HT-29 (cell line): Measurements from ENCODE around the gene RSRP1. TPM values are rescaled to one million over a fixed set of nuclear protein-coding genes. Genes with fewer than 3 reads are reported as not detected.
"Not testable (repeated sequence)": the region's sequence is repeated elsewhere in the genome, so short reads cannot be mapped to it uniquely, and the experiment has no call there.

Experiments
- DNase-seq: peaks from one replicate; pipeline ENCODE4 v3.0.0-alpha.2; 2015; ENCODE audit warnings: low spot score
- total RNA-seq: library from RNA; depleted of rRNA; stranded (reverse); fragments of >200 nt; shearing (Covaris generic); gene quantifications from 2 replicates; pipeline ENCODE4 v1.2.3, GENCODE V29; 2014; rRNA removed

RSRP1 gene
- total RNA-seq: 99.6 and 105 TPM in 2 replicates

- peak; percentile 99 for DNase-seq
Measured at GRCh38 chr1:25247024-25247828, at the start of gene RSRP1. TSS of gene RSRP1 (minus strand) at chr1:25247454. CDS start at chr1:25246963, 491 bp downstream.

DNA sequence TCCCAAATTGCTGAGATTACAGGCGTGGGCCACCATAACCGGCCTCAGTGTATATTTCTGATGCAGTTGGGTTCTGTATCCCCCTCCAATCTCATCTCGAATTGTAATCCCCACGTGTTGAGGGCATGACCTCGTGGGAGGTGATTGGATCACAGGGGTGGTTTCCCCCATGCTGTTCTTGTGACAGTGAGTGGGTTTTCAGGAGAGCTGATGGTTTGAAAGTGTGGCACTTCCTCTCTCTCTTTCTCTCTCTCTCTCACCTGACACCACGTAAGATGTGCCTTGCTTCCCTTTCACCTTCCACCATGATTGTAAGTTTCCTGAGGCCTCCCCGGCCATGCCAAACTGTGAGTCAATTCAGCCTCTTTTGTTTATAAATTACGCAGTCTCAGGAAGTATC lies 49.2 kb upstream of the RSRP1 start:
- DNase-seq: not testable (repeated sequence)

DNA sequence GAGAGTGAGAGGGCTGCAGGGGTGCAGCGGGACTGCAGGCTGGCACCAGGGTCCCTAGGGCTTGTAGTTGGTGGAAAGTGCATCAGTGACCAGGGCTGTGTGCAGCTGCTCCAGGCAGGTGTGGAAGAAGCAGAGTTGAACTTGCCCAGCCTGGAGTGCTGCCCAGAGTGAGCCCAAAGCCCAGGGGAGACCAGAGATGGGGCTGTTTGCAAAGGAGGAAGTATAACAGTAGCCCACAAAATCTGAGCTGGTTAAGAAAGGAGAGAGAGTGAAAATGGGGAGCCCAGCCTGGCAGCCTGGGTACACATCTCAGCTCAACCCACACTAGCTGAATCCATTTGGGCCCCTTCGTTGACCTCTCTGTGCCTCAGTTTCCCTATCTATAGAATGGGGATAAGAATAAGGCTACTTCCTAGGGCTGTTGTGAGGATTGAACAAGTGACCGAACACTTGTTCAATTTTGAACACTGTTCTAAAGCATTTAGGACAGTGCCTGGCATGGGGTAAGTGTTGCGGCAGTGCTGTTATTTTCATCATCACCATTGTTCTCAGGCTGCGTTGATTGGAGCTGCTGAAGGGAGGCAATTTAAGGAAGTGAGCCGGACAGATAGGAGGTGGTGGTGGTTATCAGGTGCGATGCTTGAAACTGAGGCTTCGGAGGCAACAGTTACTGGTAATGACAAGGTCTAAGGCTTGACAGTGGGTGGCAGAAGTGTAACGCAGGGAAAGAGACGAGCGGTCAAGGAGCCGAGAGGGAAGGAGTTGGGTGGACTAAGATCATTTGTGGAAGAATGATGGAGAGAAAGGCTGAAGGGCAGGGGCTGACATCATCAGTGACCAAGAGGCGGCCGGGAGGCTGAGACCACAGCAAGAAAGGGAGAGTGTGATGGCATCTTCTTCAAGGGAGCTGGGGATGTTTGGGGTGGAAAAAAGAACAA lies 47.9 kb upstream of the RSRP1 start:
- not testable (repeated sequence) for DNase-seq

- DNase-seq: not testable (repeated sequence)
Measured at GRCh38 chr1:25293426-25293825, 46.2 kb upstream of the RSRP1 start.

- DNase-seq: not testable (repeated sequence)
Measured at GRCh38 chr1:25290043-25290442, 42.8 kb upstream of the RSRP1 start.

- DNase-seq: not testable (repeated sequence)
Measured at GRCh38 chr1:25288573-25289101, 41.4 kb upstream of the RSRP1 start.

GRCh38 chr1:25287164-25287563 lies 39.9 kb upstream of the RSRP1 start:
- not testable (repeated sequence) for DNase-seq

GRCh38 chr1:25285862-25286261 lies 38.6 kb upstream of the RSRP1 start:
- not testable (repeated sequence) for DNase-seq

DNA sequence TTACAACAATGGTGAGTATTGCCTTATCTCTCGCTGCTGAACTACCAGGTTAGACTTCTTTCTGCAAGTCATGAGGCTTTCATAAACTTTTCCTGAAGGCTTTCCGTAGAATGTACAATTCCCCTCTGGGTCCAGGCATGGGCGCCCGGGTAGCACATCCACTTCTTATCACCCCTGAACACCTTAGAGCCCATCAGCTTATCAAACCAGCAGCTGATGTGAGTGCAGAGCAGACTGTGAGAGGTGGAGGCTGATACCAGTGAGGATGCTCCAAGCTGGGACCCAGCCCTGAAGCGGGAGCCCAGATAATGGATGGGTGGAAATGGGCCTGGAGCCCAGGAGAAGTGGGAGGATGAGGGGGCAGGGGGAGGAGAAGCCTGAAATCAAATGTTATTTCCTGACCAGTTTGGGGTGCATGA lies 32.4 kb upstream of the RSRP1 start:
- not testable (repeated sequence) for DNase-seq

GRCh38 chr1:25278790-25279189 lies 31.5 kb upstream of the RSRP1 start:
- DNase-seq: not testable (repeated sequence)

DNA sequence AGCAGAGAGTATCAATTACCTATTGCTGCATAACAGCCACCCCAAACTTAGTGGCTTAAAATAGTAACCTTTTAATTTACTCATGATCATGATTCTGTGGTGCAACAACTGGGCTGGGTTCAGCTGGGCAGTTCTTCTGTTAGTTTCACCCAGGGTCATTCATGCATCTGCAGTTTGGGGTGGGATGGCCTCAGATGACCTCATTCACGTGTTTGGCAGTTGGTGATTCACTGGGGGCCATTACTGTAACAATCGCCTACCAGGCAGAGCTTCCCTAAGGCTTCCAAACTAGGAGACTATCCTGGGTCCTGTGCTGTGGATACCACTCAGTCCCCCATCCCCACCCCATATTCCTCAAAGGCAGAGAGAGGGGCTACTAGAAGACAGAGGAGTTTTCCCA lies 31.1 kb upstream of the RSRP1 start:
- DNase-seq: not testable (repeated sequence)

- DNase-seq: not testable (repeated sequence)
Measured at GRCh38 chr1:25277295-25277694, 30.0 kb upstream of the RSRP1 start.

DNA sequence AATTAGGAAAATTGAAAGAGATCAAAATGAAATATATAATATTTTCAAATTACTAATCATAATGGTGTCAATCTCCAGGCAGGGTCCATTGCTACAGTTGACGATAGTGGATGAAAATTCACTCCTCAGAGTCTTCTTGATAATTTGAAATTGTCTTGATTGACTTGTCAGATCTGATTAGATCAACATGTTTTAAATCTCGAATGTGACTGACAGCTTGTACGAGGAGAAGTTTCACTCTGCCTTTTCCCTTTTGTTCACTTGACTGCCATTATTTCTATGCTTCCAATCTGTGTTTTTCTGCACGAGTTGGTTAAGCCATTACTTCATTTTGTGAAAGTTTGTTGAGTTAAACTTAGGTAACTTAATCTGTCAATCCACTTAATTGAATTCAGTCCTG lies 28.4 kb upstream of the RSRP1 start:
- not testable (repeated sequence) for DNase-seq

DNA sequence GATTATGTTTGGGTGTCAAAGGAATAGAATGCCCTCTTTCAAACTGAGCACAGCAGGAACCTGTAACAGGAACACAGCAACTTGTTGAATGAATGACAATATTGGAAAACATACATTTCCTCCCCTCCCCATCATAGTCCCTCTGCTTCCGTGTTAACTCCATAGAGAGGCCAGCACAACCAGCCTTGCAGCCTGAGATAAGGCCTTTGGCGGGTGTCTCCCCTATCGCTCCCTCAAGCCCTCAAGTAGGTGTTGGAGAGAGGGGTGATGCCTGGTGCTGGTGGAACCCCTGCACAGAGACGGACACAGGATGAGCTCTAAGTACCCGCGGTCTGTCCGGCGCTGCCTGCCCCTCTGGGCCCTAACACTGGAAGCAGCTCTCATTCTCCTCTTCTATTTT lies 25.0 kb upstream of the RSRP1 start, which contains the start of gene RHD:
Gene RHD (plus strand): TSS at position 272 of the 400 bp plus-strand sequence. CDS start 39 bp downstream, at position 311.
- not testable (repeated sequence) for DNase-seq

DNA sequence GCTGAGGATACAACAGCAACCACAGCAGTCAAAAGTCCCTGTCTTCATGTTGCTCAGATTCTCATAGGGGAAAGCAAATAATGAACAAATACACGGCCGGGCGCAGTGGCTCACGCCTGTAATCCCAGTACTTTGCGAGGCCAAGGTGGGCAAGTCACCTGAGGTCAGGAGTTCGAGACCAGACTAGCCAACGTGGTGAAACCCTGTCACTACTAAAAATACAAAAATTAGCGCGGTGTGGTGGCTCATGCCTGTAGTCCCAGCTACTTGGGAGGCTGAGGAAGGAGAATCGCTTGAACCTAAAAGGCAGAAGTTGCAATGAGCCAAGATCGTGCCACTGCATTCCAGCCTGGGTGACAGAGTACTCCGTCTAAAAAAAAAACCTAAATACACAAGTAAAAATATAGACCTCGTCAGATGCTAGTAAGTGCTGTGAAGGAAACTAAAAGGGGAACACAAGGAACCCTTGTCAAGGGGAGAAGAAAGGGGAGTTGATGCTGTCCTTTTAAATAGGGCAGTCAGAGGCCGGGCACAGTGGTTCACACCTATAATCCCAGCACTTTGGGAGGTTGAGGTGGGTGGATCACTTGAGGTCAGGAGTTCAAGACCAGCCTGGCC lies 21.0 kb upstream of the RSRP1 start:
- not testable (repeated sequence) for DNase-seq

- DNase-seq: not testable (repeated sequence)
Measured at GRCh38 chr1:25267288-25268142, 20.3 kb upstream of the RSRP1 start.

DNA sequence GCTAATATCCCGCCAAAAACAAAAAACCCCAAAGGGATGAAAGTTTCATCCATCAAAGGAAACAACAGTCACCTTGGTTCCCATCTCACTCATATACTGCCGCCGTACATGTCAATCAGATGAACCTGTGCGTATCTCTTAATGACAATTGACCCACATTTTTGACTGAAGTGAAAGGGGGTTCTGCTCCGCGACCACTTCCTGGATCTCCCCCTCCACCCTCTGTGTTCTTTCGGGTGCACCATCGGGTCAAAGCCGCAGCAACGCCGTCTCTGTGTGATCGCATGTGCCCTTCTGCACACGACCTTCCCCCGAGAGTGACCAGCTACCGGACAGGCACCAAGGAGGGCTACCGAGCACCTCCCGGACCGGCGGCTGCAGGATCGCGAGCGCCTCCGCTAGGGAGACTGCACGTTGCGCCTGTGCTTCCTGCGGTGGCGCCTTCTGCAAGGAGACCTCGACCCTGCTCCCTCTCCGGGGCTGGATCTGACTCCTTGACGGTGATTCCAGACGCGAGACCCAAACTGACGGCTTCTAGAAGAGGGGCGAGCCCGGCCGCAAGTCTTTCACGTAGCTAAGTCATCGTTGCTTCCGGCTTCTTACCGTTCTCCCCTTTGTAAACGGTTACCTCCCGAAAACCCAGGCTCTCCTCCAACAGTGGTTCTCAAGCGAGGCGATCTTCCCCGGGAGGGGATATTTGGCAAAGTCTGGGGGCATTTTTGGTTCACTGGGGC lies 19.5 kb upstream of the RSRP1 start:
- DNase-seq: not testable (repeated sequence)

GRCh38 chr1:25260336-25260735 lies 13.1 kb upstream of the RSRP1 start:
- DNase-seq: not testable (repeated sequence)

- DNase-seq: not testable (repeated sequence)
Measured at GRCh38 chr1:25259813-25260212, 12.6 kb upstream of the RSRP1 start.

DNA sequence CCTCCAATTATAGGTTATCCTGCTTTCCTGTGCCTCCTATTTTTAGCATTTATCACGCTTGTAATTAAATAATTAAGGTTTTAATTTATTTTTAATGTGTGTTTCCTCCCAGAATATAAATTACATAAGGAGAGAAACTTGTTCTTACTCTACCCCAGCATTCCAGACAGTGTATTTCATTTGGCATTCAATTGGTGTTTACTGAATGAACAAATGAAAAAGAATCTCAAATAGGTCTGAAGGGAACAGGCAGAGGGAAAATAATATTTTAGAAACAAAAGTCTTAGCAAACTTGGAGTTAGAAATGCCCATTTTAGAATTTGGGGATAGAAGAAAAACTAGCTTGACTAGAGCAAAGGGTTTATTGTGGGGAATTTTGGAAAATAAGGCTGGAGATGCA lies 9.9 kb upstream of the RSRP1 start:
- no peak for DNase-seq
